Mesothelial cell of epicardium (in vitro differentiated cells): Measurements from ENCODE around the gene SEC31B. TPM values are rescaled to one million over a fixed set of nuclear protein-coding genes. Genes with fewer than 3 reads are reported as not detected.

Experiments used
- DNase-seq, 2 experiments: peaks; one replicate each; pipeline ENCODE4 v3.0.0; 2021; ENCODE audit warnings: low spot score in 2 of 2; ENCODE audit not compliant: unreplicated experiment in 2 of 2
- H3K27ac Mint-ChIP-seq: 2 replicates; pipeline ENCODE4 v1.8.0; 2021; ENCODE audit warnings: mixed read lengths
- H3K27me3 Mint-ChIP-seq: 2 replicates; pipeline ENCODE4 v1.8.0; 2021; ENCODE audit warnings: low read depth, mixed read lengths
- H3K36me3 Mint-ChIP-seq: 2 replicates; pipeline ENCODE4 v1.8.0; 2021; ENCODE audit warnings: mixed read lengths
- H3K4me1 Mint-ChIP-seq: 2 replicates; pipeline ENCODE4 v1.8.0; 2021; ENCODE audit warnings: mixed read lengths
- H3K4me3 Mint-ChIP-seq: 2 replicates; pipeline ENCODE4 v1.8.0; 2021; ENCODE audit warnings: mild to moderate bottlenecking, moderate library complexity, mixed read lengths
- H3K9me3 Mint-ChIP-seq: 2 replicates; pipeline ENCODE4 v1.8.0; 2021; ENCODE audit warnings: mixed read lengths
- total RNA-seq: library from RNA; stranded (reverse); gene quantifications from 3 replicates; pipeline ENCODE4 v1.2.1, GENCODE V29; 2021
- TF ChIP-seq, protein P1 (sequence below): fragments of 200-600 bp; sonication (generic); IDR thresholded peaks from one replicate; pipeline ENCODE4 v1.5.0; 2021; ENCODE audit warnings: antibody characterized with exemption; ENCODE audit not compliant: unreplicated experiment

The SEC31B gene
- total RNA-seq, 1 donor from 2014 or later, result 30.2 TPM

GRCh38 chr10:100522107-100522801, 2.6 kb upstream of the SEC31B start:
- TF ChIP-seq, protein P1, sequence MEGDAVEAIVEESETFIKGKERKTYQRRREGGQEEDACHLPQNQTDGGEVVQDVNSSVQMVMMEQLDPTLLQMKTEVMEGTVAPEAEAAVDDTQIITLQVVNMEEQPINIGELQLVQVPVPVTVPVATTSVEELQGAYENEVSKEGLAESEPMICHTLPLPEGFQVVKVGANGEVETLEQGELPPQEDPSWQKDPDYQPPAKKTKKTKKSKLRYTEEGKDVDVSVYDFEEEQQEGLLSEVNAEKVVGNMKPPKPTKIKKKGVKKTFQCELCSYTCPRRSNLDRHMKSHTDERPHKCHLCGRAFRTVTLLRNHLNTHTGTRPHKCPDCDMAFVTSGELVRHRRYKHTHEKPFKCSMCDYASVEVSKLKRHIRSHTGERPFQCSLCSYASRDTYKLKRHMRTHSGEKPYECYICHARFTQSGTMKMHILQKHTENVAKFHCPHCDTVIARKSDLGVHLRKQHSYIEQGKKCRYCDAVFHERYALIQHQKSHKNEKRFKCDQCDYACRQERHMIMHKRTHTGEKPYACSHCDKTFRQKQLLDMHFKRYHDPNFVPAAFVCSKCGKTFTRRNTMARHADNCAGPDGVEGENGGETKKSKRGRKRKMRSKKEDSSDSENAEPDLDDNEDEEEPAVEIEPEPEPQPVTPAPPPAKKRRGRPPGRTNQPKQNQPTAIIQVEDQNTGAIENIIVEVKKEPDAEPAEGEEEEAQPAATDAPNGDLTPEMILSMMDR, result no peak
- Mint-ChIP-seq H3K9me3 (no peaks in the 10 kb centered on the region), H3K4me3 (no peak overlapping the region), H3K27ac (no peak overlapping the region), H3K27me3 (peaks cover 36% of the 10 kb centered on the region), H3K36me3 (peaks cover 23% of the 10 kb centered on the region), H3K4me1 (peaks cover 8% of the 10 kb centered on the region)
- no peak for DNase-seq

DNA sequence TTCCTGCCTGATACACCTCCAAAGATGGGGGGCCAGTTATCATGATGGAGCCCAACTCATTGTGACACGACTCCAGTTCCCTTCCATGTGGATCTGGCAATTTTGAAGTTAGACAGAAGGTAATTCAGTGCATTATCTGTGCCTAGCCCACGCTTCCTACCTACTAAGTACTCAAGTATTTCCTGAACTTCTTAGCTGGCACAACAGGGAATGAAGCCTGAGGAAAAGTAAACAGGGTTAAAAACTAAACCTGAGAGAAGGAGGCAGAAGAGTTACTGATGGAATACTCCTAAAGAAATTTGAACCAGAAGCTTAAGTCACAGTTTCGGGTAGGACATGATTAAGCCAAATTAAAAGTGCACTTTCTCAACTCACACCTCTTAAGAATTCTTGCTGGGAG, 1.1 kb upstream of the SEC31B start:
- Mint-ChIP-seq H3K4me3 (no peak overlapping the region), H3K36me3 (peaks cover 18% of the 10 kb centered on the region), H3K27ac (no peak overlapping the region), H3K4me1 (peaks cover 8% of the 10 kb centered on the region), H3K9me3 (no peaks in the 10 kb centered on the region), H3K27me3 (peaks cover 36% of the 10 kb centered on the region)
- no peak for DNase-seq
- TF ChIP-seq, protein P1, result no peak

GRCh38 chr10:100518761-100519241, 860 bp downstream of the SEC31B start:
- H3K36me3 Mint-ChIP-seq, result peaks cover 12% of the 10 kb centered on the region
- H3K9me3 Mint-ChIP-seq, result no peaks in the 10 kb centered on the region
- H3K27me3 Mint-ChIP-seq, result peaks cover 36% of the 10 kb centered on the region
- peak overlapping the region; percentile 80 for H3K4me3 Mint-ChIP-seq
- no peak overlapping the region for H3K27ac Mint-ChIP-seq
- peak; percentile 30 to 67 for DNase-seq
- TF ChIP-seq, protein P1, result peak; percentile 67
- H3K4me1 Mint-ChIP-seq, result peaks cover 8% of the 10 kb centered on the region

- H3K27ac Mint-ChIP-seq, result no peak overlapping the region
- H3K27me3 Mint-ChIP-seq, result peaks cover 34% of the 10 kb centered on the region
- DNase-seq, result no peak
- TF ChIP-seq, protein P1, result no peak
- H3K36me3 Mint-ChIP-seq, result peaks cover 10% of the 10 kb centered on the region
- no peak overlapping the region for H3K4me3 Mint-ChIP-seq
- no peaks in the 10 kb centered on the region for H3K9me3 Mint-ChIP-seq
- peaks cover 8% of the 10 kb centered on the region for H3K4me1 Mint-ChIP-seq
Measured at GRCh38 chr10:100516847-100517246, 2.8 kb downstream of the SEC31B start.

GRCh38 chr10:100515612-100516011, 4.0 kb downstream of the SEC31B start:
- Mint-ChIP-seq H3K9me3 (no peaks in the 10 kb centered on the region), H3K4me3 (no peak overlapping the region), H3K27me3 (peaks cover 27% of the 10 kb centered on the region), H3K4me1 (peaks cover 8% of the 10 kb centered on the region), H3K27ac (no peak overlapping the region), H3K36me3 (peaks cover 10% of the 10 kb centered on the region)
- TF ChIP-seq, protein P1, result no peak
- DNase-seq, result no peak
